Subcutaneous adipose tissue (tissue), 4 donors: ENCODE results near the gene ZNF248. TPM values are rescaled to one million over a fixed set of nuclear protein-coding genes. Genes with fewer than 3 reads are reported as not detected.

Experiments
- total RNA-seq, 4 donors: library from RNA; depleted of rRNA; stranded (reverse); fragments of >200 nt; gene quantifications; one replicate each; pipeline ENCODE4 v1.1.0, GENCODE V29; 2016
- TF ChIP-seq, protein P1 (sequence below): fragments of 450-650 bp; IDR thresholded peaks from one replicate; pipeline ENCODE4 v1.5.1; 2016; ENCODE audit warnings: low read depth, mild to moderate bottlenecking, control low read depth, antibody characterized with exemption, moderate library complexity

ZNF248 gene
- total RNA-seq, 4 donors from 2014 or later = 12.6 to 15.8 (median 13.5) TPM

DNA sequence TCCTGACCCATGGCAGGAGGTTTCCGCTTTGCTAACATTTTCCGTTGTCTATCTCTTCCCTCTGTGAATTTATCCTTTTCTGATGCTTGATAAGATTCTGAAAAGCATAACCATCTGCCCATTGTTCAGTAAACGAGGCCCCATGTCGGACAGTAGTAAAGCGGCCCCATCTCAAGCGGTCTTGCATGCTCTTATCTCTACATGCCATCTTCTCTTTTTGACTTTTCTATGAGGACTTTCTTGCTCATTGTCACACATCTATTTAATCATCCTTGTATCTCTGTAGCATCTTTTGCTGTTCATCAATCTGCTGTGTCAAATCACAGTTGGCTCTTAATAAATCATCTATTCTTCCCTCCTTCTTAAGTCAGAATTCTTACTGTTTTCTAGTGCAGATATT lies 37.6 kb downstream of the ZNF248 start:
- TF ChIP-seq, protein P1, sequence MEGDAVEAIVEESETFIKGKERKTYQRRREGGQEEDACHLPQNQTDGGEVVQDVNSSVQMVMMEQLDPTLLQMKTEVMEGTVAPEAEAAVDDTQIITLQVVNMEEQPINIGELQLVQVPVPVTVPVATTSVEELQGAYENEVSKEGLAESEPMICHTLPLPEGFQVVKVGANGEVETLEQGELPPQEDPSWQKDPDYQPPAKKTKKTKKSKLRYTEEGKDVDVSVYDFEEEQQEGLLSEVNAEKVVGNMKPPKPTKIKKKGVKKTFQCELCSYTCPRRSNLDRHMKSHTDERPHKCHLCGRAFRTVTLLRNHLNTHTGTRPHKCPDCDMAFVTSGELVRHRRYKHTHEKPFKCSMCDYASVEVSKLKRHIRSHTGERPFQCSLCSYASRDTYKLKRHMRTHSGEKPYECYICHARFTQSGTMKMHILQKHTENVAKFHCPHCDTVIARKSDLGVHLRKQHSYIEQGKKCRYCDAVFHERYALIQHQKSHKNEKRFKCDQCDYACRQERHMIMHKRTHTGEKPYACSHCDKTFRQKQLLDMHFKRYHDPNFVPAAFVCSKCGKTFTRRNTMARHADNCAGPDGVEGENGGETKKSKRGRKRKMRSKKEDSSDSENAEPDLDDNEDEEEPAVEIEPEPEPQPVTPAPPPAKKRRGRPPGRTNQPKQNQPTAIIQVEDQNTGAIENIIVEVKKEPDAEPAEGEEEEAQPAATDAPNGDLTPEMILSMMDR = no peak

DNA sequence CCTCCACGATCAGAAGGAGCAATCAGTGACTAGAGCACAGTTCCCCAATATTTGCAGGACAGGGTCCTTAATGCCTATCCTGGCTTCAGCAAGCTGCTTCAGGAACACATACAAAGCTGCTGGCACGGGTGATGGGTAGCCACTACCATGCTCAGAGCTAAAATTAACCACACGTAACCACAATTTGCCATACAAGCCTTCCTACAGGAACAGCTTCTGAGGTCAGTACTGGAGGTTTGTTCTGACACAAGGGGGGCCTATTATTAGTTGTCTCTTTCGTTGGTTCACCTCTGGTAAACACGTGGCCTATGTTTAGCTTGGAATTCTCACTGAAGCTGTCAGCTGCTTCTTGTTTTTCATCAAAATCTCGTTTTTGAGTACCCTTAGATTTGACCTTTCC lies 41.1 kb downstream of the ZNF248 start:
- TF ChIP-seq, protein P1 = no peak

DNA sequence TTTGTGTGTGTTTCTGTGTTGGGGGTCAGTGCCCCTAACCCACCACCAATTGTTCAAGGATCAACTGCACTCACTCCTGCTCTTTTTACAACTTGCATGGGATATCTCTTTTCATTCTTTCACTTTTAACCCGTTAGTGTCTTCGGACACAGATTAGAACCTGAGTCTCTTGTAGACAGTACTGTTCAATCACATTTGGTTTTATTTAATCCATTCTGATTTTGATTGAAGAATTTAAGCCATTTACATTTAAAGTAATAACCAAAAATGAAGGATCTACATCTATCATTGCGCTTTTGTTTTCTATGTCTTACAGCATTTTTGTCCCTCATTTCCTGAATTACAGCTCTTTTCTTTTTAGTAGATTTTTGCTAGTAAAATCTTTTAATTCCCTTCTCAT lies 43.6 kb downstream of the ZNF248 start:
- TF ChIP-seq, protein P1 = no peak

DNA sequence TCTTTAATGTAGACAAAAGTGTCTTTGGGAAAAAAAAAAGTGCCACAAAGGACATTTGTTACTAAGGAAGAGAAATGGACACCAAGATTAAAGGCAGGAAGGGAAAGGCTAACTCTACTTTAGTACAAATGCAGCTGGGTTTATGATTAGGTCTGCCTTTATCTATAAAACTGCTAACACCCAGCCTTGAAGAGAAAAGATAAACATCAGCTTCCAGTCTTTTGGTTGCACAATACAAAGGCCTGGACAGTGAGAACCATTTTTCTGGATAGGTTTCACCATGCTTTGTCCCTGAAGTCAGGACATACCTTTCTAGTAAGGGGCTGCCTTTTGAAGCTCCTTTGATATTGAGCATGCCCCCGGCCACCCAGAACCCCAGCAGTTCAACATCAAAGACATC lies 45.1 kb downstream of the ZNF248 start:
- TF ChIP-seq, protein P1 = no peak

DNA sequence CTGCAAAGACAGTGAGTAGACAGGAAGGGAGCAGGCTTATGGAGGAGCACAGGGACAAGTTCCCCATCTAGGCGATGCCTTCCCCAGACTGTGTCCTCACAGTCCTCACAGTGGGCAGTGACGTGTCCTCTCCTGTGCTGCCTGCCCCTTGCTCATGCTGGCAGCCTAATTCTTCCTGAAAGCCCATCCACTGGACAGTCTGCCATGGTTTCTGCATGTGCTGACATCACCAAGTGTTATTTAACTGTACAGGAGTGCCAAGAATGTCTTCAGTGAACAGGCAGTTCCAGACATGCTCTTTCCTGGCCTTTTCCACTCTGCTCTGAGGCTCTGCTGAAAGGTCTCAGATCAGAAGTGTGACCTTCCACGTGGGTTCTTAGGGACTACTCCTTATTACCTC lies 54.1 kb downstream of the ZNF248 start:
- TF ChIP-seq, protein P1 = no peak

DNA sequence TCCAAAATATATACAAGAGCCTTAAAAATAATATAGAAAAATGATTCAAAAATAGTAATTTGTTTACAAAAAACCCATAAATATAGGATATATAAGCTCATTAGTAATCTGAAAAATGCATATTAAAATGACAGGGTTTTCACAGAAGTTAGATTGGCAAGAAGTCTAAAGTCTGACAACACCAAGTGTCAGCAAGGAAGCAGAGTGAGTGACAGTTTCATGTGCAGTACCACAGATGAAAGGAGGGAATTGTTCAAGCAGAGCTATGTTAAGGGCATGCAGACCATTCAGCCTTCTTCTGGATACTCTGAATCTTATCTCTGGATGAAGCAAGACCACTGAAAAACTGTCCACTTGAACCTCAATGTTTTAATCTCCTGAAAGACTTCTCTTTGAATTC lies 55.9 kb downstream of the ZNF248 start:
- TF ChIP-seq, protein P1 = no peak

DNA sequence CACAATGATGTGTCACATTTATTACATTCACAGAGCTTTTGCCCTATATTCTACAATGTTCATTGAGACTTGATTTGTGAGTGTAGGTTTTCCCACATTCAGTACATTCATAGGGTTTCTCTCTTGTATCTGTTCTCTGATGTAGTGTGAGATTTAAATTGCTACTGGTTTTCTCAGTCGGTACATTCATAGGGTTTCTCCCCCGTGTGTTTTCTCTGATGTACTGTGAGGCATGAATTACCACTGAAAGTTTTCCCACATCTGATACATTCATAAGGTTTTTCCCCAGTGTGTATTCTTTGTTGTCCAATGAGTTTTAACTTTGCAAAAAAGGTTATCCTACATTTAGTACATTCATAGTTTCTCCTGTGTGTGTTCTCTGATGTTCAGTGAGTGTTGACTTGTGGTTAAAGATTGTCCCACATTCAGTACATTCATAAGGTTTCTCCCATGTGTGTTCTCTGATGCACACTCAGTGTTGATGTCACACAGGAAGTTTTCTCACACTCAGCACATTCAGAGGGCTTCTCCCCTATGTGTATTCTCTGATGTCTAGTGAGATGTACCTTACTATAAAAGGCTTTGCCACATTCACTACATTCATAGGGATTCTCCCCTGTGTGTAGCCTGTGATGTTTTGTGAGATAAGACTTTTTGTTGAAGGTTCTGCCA lies 63.0 kb downstream of the ZNF248 start:
- TF ChIP-seq, protein P1 = no peak
